GM21529 (cell line): ENCODE measurements around the gene ATXN1.

Experiments used
- ATAC-seq: cut with Tn5 transposase; IDR thresholded peaks from one replicate; pipeline ENCODE4 v1.9.1; 2021; ENCODE audit not compliant: unreplicated experiment

Gene ATXN1

GRCh38 chr6:16681260-16681873 is 79.9 kb downstream of the ATXN1 start:
- ATAC-seq = no peak

GRCh38 chr6:16679050-16679449 is 82.2 kb downstream of the ATXN1 start:
- ATAC-seq = no peak

- no peak for ATAC-seq
Observed at GRCh38 chr6:16677458-16677857, 83.8 kb downstream of the ATXN1 start.

- ATAC-seq = no peak
Observed at GRCh38 chr6:16676978-16677377, 84.3 kb downstream of the ATXN1 start.

GRCh38 chr6:16676376-16676775 is 84.9 kb downstream of the ATXN1 start:
- ATAC-seq = no peak

GRCh38 chr6:16674801-16675392 is 86.4 kb downstream of the ATXN1 start:
- ATAC-seq = no peak

GRCh38 chr6:16673011-16673797 is 88.1 kb downstream of the ATXN1 start:
- ATAC-seq = no peak

- no peak for ATAC-seq
Observed at GRCh38 chr6:16671302-16672289, 89.7 kb downstream of the ATXN1 start.

GRCh38 chr6:16670617-16671051 is 90.6 kb downstream of the ATXN1 start:
- peak; percentile 53 for ATAC-seq

GRCh38 chr6:16670183-16670582 is 91.1 kb downstream of the ATXN1 start:
- peak; percentile 76 for ATAC-seq

GRCh38 chr6:16669227-16669626 is 92.0 kb downstream of the ATXN1 start:
- peak; percentile 37 for ATAC-seq

GRCh38 chr6:16667509-16667908 is 93.8 kb downstream of the ATXN1 start:
- ATAC-seq = no peak

- no peak for ATAC-seq
Observed at GRCh38 chr6:16665992-16666391, 95.3 kb downstream of the ATXN1 start.

GRCh38 chr6:16665182-16665581 is 96.1 kb downstream of the ATXN1 start:
- ATAC-seq = no peak

- no peak for ATAC-seq
Observed at GRCh38 chr6:16663901-16664300, 97.4 kb downstream of the ATXN1 start.

GRCh38 chr6:16660157-16660497 is 101.1 kb downstream of the ATXN1 start:
- ATAC-seq = no peak

GRCh38 chr6:16659466-16660156 is 101.6 kb downstream of the ATXN1 start:
- no peak for ATAC-seq

- ATAC-seq = no peak
Observed at GRCh38 chr6:16658348-16659034, 102.8 kb downstream of the ATXN1 start.

GRCh38 chr6:16657768-16658167 is 103.5 kb downstream of the ATXN1 start:
- ATAC-seq = peak; percentile 71

GRCh38 chr6:16656451-16656850 is 104.8 kb downstream of the ATXN1 start:
- no peak for ATAC-seq
